Epithelial cell of esophagus (primary cell): ENCODE data around the gene NKX2-1.
A peak's percentile ranks its signal among the peaks of the same experiment; 100 is the strongest.

Experiments
- DNase-seq: peaks from one replicate; pipeline ENCODE4 v3.0.0; 2010; ENCODE audit warnings: low read depth
- H3K4me3 ChIP-seq: 2 replicates; pipeline ENCODE4 v1.5.1; 2011; ENCODE audit warnings: mild to moderate bottlenecking, low read length, control low read depth
- CTCF ChIP-seq: IDR thresholded peaks from 2 replicates; pipeline ENCODE4 v1.5.1; 2011; ENCODE audit warnings: low read depth, mild to moderate bottlenecking, low read length, control low read depth, inconsistent platforms; ENCODE audit not compliant: insufficient read depth; ENCODE audit errors: missing control alignments

Gene NKX2-1

GRCh38 chr14:36521598-36522345 lies 1.7 kb upstream of the NKX2-1 start:
- no peak for TF ChIP-seq CTCF
- no peak for DNase-seq
- no peak overlapping the region for H3K4me3 ChIP-seq

GRCh38 chr14:36520601-36521525 lies 831 bp upstream of the NKX2-1 start:
- peak; percentile 53 for DNase-seq
- H3K4me3 ChIP-seq: peak overlapping the region; percentile 55
- TF ChIP-seq CTCF: peak; percentile 29

GRCh38 chr14:36518586-36519430 lies 1.2 kb downstream of the NKX2-1 start:
- DNase-seq: no peak
- peak overlapping the region; percentile 55 for H3K4me3 ChIP-seq
- no peak for TF ChIP-seq CTCF

GRCh38 chr14:36518031-36518585 lies 1.9 kb downstream of the NKX2-1 start:
- no peak for DNase-seq
- TF ChIP-seq CTCF: no peak
- peak overlapping the region; percentile 55 for H3K4me3 ChIP-seq

- no peak for DNase-seq
- TF ChIP-seq CTCF: no peak
- peak overlapping the region; percentile 55 for H3K4me3 ChIP-seq
Observed at GRCh38 chr14:36517242-36518030, 2.6 kb downstream of the NKX2-1 start.
